NCI-H1417 treated with DMSO at 0.1 percent for 48 hours (cell line): ENCODE data around the gene CLCA1.
A peak's percentile ranks its signal among the peaks of the same experiment; 100 is the strongest.

ENCODE experiments used
- DNase-seq: peaks from one replicate; lab custom pipeline; 2025; lab: John Stamatoyannopoulos, UW

The CLCA1 gene

DNA sequence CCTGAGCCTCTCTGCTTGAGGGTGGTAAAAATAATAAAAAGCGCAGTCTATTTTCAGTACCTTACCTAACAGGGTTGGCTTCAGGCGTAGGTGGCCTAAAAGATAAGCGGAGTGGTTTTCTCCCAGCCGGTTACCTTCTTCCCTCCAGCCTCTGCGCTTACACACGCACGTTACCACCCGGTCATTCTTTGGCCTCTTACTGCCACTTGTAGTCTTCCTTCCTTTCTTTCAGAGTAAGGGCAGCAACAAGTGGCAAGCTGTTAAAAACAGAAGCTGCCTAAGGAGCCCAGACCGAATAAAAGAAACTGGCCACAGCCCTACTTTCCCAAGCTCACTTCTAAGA, 35.4 kb downstream of the CLCA1 start:
- DNase-seq, result no peak

GRCh38 chr1:86504895-86505563, 36.3 kb downstream of the CLCA1 start:
- no peak for DNase-seq

- no peak for DNase-seq
Observed at GRCh38 chr1:86505564-86505902, 36.8 kb downstream of the CLCA1 start.

DNA sequence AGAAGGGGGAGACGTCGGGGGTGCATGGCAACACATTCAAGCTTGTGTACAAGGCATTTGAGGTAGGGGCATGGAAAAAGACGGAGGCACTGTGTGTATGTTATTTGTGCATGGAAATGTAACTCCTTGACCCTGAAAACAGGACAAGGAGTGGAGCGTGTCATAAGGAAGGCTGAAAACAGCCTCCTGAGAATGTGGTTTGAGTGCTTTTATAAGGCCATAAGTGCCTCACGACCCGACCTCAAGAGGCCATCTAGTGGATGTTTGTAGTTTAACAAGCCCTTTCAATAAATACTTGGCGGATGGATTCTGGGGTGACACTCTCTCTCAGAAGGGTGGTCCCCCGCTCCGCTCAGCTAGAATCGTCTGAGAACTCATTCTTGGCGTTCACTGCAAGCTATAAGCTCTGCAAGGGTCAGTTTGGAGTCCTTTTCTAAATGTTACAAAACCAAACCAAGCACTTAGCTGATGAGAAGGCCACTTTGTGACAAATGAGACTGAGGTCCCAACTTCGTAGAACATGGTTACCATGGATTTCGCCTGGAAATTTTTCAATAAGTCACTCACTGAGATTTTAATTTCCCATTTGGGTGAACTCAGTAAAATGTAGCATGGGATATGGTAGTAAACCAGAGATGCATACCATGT, 39.3 kb downstream of the CLCA1 start:
- DNase-seq, result no peak

DNA sequence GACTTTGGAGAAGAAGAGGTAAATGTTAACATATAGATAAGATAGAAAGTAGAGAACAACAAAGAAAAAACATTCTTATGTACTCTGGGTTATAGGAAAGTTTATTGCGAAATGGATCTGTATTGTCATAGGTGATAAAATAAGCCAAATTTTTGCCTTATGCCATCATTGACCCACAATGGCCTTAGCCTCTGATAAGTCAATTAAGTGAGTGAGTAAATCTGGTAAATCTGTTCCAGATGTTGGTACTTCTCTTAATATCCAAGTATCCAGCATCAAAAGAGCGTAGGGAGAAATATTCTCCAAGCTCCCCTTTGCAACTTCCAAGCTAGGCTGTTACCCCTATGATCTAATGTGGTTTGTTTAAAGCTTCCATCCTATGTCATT, 39.8 kb downstream of the CLCA1 start:
- no peak for DNase-seq

GRCh38 chr1:86515597-86515996, 46.9 kb downstream of the CLCA1 start:
- no peak for DNase-seq

DNA sequence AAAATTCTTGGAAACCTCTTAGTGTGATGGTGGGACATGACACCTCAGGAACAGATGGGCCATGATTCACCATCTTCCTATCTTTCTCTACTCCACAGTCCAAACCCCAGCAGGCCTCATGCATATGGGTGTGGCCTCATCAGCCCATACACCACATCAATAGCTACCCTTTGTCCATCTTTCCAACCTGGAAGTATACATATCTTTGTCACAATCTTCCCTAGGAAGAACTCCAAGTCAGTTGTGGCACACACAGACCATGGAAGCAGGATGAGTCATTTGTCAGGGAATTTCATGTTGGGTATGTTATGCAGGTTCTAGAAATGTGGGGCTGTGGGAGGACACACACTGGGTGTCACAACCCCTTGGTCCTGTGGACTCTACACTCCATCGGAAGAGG, 47.6 kb downstream of the CLCA1 start:
- DNase-seq, result no peak

DNA sequence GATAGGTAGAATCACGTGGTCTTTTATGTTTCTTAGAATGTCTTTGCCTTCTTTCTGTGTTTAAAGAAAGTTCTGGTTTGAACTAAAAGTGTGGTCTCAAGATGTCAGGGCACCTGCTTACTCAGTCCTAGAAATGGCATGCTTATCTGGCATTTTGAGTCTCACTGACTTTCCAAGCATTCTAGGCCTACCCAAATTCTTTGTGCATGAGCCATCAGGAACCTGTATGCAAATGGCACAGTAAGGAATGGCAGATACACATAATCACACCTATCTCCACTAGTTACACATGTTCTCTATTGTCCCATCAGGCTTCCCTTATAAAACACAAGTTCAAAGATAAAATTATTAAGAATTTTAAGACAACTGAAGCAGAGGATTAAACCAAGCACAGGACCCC, 48.6 kb downstream of the CLCA1 start:
- no peak for DNase-seq

GRCh38 chr1:86520789-86521521, 52.2 kb downstream of the CLCA1 start:
- DNase-seq, result no peak

DNA sequence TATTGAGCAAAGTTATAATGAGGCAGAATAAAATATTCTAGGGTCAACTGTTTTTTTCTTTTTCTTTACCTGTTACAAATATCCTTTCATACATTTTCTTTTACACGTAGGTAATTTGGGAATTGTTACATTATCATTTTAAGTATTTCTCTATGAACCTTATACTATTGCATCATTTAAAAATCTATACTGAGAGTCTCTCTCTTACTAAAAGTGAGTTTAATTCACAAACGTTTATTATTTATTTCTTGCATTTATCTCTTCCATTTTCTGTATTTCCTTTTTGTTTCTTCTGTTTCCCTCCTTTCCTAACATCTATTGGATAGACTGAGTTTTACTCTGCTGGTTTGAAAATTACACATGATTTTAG, 52.8 kb downstream of the CLCA1 start:
- DNase-seq, result no peak

DNA sequence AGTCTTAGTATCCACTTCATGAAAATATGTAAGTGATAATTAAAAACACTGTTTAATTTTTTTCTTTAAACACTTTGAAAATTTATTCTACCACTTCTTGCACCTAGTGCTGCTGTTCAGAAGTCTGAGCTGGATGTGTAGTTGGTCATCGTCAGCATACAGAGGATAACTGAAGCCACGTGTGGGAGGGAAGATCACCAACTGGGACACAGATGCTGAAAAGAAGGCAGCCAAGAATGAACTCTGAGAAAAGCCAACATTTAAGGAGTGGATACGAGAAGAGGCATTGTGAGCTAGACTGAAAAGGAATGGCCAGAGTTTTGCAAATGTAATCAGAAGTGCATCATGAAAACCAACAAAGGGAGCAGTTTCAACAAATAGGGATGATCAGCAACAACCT, 53.5 kb downstream of the CLCA1 start:
- DNase-seq, result no peak

DNA sequence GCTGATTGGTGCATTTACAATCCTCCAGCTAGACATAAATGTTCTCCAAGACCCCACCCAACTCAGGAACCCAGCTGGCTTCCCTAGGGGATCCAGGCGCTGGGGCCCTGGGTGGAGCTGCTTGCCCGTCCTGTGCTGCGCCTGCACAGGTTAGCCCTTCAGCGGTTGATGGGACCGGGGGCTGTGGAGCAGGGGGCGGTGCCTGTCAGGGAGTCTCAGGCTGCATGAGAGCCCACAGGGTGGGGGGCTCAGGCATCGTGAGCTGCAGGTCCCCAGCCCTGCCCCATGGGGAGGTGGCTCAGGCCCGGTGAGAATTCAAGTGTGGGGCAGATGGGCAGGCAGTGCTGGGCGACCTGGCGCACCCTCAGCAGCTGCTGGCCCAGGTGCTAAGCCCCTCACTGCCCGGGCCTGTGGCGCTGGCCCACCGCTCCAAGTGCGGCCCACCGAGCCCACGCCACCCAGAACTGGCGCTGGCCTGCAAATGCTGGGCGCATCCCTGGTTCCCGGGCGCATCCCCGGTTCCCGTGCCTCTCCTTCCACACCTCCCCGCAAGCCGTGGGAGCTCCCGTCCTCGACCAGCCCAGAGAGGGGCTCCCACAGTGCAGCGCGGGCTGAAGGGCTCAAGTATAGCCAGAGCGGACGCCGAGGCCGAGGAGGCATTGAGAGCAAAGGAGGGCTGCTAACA, 55.1 kb downstream of the CLCA1 start:
- no peak for DNase-seq

- no peak for DNase-seq
Observed at GRCh38 chr1:86527306-86527705, 58.6 kb downstream of the CLCA1 start.

DNA sequence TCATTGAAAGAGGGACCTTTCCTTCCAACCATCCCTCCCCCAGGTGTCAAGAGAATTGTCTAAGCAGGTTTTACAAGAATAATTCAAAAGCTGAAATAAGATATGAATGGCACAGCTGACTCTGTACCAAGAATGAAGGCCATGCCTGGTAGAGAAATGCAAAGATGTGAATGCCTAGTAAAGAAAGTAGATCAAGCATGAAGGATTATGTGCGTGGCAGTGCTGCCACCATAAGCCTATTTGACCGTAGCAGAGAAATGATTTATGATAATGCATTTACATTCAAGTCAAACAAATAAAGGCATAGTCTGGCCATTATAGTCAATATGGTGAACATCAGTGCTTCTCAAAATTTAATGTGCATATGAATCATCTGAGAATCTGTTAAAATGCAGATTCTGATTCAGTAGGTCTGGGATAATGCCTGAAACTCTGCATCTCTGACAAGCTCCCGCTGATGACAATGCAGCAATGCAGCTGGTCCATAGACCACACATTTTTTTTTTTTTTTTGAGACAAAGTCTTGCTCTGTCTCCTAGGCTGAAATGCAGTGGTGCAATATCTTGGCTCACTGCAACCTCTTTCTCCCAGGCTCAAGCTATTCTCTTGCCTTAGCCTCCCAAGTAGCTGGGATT, 61.6 kb downstream of the CLCA1 start:
- no peak for DNase-seq

- no peak for DNase-seq
Observed at GRCh38 chr1:86537928-86538695, 69.4 kb downstream of the CLCA1 start.

- no peak for DNase-seq
Observed at GRCh38 chr1:86538775-86539174, 70.0 kb downstream of the CLCA1 start.

- no peak for DNase-seq
Observed at GRCh38 chr1:86541859-86542258, 73.1 kb downstream of the CLCA1 start.

DNA sequence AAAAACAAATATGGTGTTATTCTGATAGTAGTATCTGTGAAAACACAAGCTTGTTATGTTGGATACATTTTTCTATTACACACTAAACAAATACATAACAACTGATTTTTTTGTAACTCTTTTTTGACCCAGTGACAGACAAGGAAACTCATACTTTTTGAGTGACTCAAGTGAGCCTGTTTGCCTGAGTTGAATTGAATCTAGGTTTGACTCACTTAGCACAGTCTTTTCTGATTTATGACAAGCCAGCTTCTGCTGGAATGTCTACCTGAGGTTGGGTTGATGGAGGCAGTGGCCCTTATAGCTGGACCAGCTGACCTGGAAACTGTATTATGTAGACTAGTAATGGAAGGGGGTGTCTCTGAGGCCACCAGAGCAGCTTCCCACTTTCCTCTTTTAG, 73.9 kb downstream of the CLCA1 start:
- DNase-seq, result no peak

DNA sequence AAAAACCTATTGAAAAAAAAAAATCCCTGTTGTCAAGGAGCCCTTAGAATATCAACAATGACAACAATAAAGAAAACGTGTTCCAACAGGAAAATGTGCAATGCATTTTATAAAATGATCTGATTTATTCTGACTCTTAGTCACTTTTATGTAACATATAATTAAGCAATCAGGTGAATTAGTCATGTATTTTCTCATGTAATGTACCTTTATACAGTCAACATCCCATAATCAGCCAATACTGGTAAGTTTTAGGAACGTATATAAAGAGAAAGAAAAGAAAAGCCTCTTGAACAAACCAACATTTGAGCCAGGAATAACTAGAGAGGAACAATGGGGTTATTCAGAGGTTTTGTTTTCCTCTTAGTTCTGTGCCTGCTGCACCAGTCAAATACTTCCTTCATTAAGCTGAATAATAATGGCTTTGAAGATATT, 78.1 kb downstream of the CLCA1 start, which contains the start of gene CLCA4:
TSS of gene CLCA4 (plus strand) at position 292 of the 435 bp plus-strand sequence. CDS start at position 334, 42 bp downstream.
- peak; percentile 34 for DNase-seq

GRCh38 chr1:86548839-86549238, 80.1 kb downstream of the CLCA1 start:
- DNase-seq, result no peak
